Pericardium fibroblast (primary cell): ENCODE results near the gene ETFRF1. TPM values are rescaled to one million over a fixed set of nuclear protein-coding genes. Genes with fewer than 3 reads are reported as not detected.

Experiments
- total RNA-seq: library from RNA; depleted of rRNA; stranded (reverse); fragments of >200 nt; gene quantifications from 2 replicates; pipeline ENCODE4 v1.2.3, GENCODE V29; 2015

ETFRF1 gene, protein sequence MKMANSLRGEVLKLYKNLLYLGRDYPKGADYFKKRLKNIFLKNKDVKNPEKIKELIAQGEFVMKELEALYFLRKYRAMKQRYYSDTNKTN
- 22.2 and 26.6 TPM in 2 replicates for total RNA-seq

DNA sequence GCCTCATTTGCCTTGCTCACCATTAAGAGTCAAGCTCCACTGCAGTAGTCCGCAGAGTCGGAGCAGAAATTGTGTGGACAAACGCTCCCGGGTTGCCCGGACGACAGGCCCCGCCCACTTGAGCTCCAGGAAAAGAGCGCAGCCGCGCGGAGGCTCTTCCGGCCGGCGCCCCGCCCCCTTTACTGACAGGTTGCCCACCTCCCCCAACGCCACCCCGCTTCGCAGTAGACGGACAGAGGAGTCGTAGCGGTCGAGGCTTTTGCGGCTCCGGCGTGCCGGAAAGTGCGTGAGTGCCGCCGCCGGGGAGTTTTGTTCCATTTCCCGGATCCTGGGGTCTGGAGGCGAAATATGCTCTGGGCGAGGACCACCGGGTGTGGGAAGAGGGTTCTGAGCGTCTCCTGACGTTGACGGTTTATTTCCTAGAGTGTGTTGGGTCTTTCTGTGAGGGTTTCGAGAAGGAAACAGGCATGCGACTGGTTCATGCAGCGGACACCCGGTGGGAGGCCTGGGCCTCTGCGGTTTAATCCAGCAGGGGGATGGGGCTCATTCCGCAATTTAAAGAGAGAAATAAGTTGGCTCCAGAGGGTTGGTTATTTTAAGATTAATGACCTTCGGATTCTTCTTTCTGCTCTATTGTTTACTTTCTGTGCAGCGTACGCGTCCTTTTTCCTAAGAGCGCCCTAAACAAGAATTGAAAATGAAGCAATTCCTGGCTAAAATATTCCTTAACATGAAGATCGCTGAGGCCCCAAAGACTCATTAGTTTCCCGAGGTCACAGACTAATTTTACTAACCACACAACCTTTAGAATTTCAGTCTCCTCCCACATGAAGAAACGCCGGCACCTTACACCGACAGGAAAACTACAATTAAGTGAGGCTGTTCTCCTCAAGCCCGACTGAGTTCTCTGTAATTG lies at the start of gene ETFRF1, which contains the start of gene DNAI7:
ETFRF1 (plus strand) TSS at position 182 of the 916 bp plus-strand sequence. CDS start 8,720 bp downstream, outside the sequence.
DNAI7 (minus strand) TSS at position 105 of the 916 bp plus-strand sequence; CDS start at position 23, 82 bp downstream.

GRCh38 chr12:25250744-25251730 lies 56.0 kb downstream of the ETFRF1 start, which contains the start of gene KRAS:
Gene KRAS, minus strand, starts transcription at chr12:25250929.

Other genes with a start within 250 kb of the ETFRF1 start
- 90.2 and 213 TPM in 2 replicates for gene BCAT1, start 246.1 kb upstream of the ETFRF1 start, total RNA-seq
- not detected in 2 replicates for gene DNAI7, start 77 bp upstream of the ETFRF1 start, total RNA-seq
- gene KRAS, start 55.7 kb downstream of the ETFRF1 start, total RNA-seq = 9.5 and 12.4 TPM in 2 replicates